ENCODE results near the gene KRTAP5-5. TPM values are rescaled to one million over a fixed set of nuclear protein-coding genes. Genes with fewer than 3 reads are reported as not detected.
"Not testable (repeated sequence)": the region's sequence is repeated elsewhere in the genome, so short reads cannot be mapped to it uniquely, and the experiment has no call there.

The KRTAP5-5 gene
- total RNA-seq, 2 experiments from 2014 or later = not detected

- H3K9me3 Mint-ChIP-seq (ENCODE audit: low read depth) = no peaks in the 10 kb centered on the region
- peaks cover 83% of the 10 kb centered on the region for H3K27me3 Mint-ChIP-seq
- CTCF ChIA-PET = interaction anchor here (0.7 to 1.3 kb wide), 2 partner anchors 23 to 29 kb away, joined by 3 to 4 read pairs; no protein-coding TSS in a partner anchor
These were observed 31.6 kb upstream of the KRTAP5-5 start, which contains the start of gene KRTAP5-2 for GRCh38 chr11:1597994-1598380. Gene KRTAP5-2 (minus strand): TSS chr11:1598294. CDS start chr11:1598250, 44 bp downstream.

GRCh38 chr11:1598406-1598805, 31.2 kb upstream of the KRTAP5-5 start:
- H3K27ac Mint-ChIP-seq; DNase-seq; ATAC-seq; H3K9me3 Mint-ChIP-seq (ENCODE audit: low read depth); H3K36me3 Mint-ChIP-seq; H3K4me3 Mint-ChIP-seq; H3K4me1 Mint-ChIP-seq: not testable (repeated sequence)
- H3K27me3 Mint-ChIP-seq = peaks cover 83% of the 10 kb centered on the region
- CTCF ChIA-PET = interaction anchor here (0.7 to 1.3 kb wide), 2 partner anchors 24 to 29 kb away, joined by 3 to 4 read pairs; no protein-coding TSS in a partner anchor

More at GRCh38 chr11:1597994-1598380, 31.6 kb upstream of the KRTAP5-5 start, which contains the start of gene KRTAP5-2:
- H3K4me3 Mint-ChIP-seq = no peak within 1 kb of the TSS
- H3K36me3 Mint-ChIP-seq = no peaks in the 10 kb centered on the region
- ATAC-seq (no peak), DNase-seq (no peak)
- H3K4me1 Mint-ChIP-seq = peaks cover 2% of the 10 kb centered on the region
- H3K27ac Mint-ChIP-seq = no peak within 1 kb of the TSS

GRCh38 chr11:1598816-1599215, 30.8 kb upstream of the KRTAP5-5 start:
- H3K36me3 Mint-ChIP-seq = no peaks in the 10 kb centered on the region
- no peaks in the 10 kb centered on the region for H3K9me3 Mint-ChIP-seq (ENCODE audit: low read depth)
- ATAC-seq (no peak), DNase-seq (no peak)
- peaks cover 81% of the 10 kb centered on the region for H3K27me3 Mint-ChIP-seq
- CTCF ChIA-PET = interaction anchor here (1.3 kb wide), 1 partner anchor 24 kb away, joined by 4 read pairs; no protein-coding TSS in a partner anchor
- H3K27ac Mint-ChIP-seq = no peak overlapping the region
- H3K4me3 Mint-ChIP-seq = no peak overlapping the region
- H3K4me1 Mint-ChIP-seq = peaks cover 2% of the 10 kb centered on the region

GRCh38 chr11:1600626-1601025, 28.9 kb upstream of the KRTAP5-5 start:
- Mint-ChIP-seq H3K27me3 (peaks cover 66% of the 10 kb centered on the region), H3K4me3 (no peak overlapping the region), H3K9me3 (ENCODE audit: low read depth) (no peaks in the 10 kb centered on the region), H3K36me3 (no peaks in the 10 kb centered on the region), H3K4me1 (no peaks in the 10 kb centered on the region), H3K27ac (no peak overlapping the region)
- CTCF ChIA-PET = interaction anchor here (1.3 kb wide), 1 partner anchor 26 kb away, joined by 4 read pairs; no protein-coding TSS in a partner anchor
- ATAC-seq = no peak
- no peak for DNase-seq

GRCh38 chr11:1601663-1602062, 27.9 kb upstream of the KRTAP5-5 start:
- CTCF ChIA-PET; H3K27ac Mint-ChIP-seq; DNase-seq; H3K4me1 Mint-ChIP-seq; H3K36me3 Mint-ChIP-seq; H3K4me3 Mint-ChIP-seq; ATAC-seq; H3K9me3 Mint-ChIP-seq (ENCODE audit: low read depth): not testable (repeated sequence)
- peaks cover 61% of the 10 kb centered on the region for H3K27me3 Mint-ChIP-seq

- Mint-ChIP-seq H3K9me3 (ENCODE audit: low read depth) (no peaks in the 10 kb centered on the region), H3K4me3 (no peak overlapping the region), H3K27me3 (peaks cover 56% of the 10 kb centered on the region), H3K36me3 (no peaks in the 10 kb centered on the region), H3K4me1 (peaks cover 7% of the 10 kb centered on the region), H3K27ac (no peak overlapping the region)
- ATAC-seq = no peak
- CTCF ChIA-PET = interaction anchor here (0.7 kb wide), 1 partner anchor 29 kb away, joined by 3 read pairs; no protein-coding TSS in a partner anchor
- no peak for DNase-seq
These were observed 25.9 kb upstream of the KRTAP5-5 start for GRCh38 chr11:1603629-1604028.

- no peak for ATAC-seq
- H3K27ac Mint-ChIP-seq = no peak overlapping the region
- H3K36me3 Mint-ChIP-seq = no peaks in the 10 kb centered on the region
- DNase-seq = no peak
- peaks cover 52% of the 10 kb centered on the region for H3K27me3 Mint-ChIP-seq
- CTCF ChIA-PET = no interaction called here
- H3K4me3 Mint-ChIP-seq = no peak overlapping the region
- H3K4me1 Mint-ChIP-seq = peaks cover 7% of the 10 kb centered on the region
- H3K9me3 Mint-ChIP-seq (ENCODE audit: low read depth) = no peaks in the 10 kb centered on the region
These were observed 25.4 kb upstream of the KRTAP5-5 start for GRCh38 chr11:1604181-1604580.

GRCh38 chr11:1604711-1605110, 24.9 kb upstream of the KRTAP5-5 start:
- H3K9me3 Mint-ChIP-seq (ENCODE audit: low read depth) = no peaks in the 10 kb centered on the region
- no peaks in the 10 kb centered on the region for H3K36me3 Mint-ChIP-seq
- H3K4me1 Mint-ChIP-seq = peaks cover 7% of the 10 kb centered on the region
- DNase-seq (no peak), ATAC-seq (no peak)
- CTCF ChIA-PET = interaction anchor here (0.9 to 1.5 kb wide), 5 partner anchors 10 to 48 kb away, joined by 3 to 6 read pairs (median 4); no protein-coding TSS in a partner anchor
- no peak overlapping the region for H3K27ac Mint-ChIP-seq
- peaks cover 47% of the 10 kb centered on the region for H3K27me3 Mint-ChIP-seq
- H3K4me3 Mint-ChIP-seq = no peak overlapping the region

- peak overlapping the region; percentile 56 for H3K4me3 Mint-ChIP-seq
- ATAC-seq (peak; percentile 80), DNase-seq (peak; percentile 59)
- H3K36me3 Mint-ChIP-seq; H3K9me3 Mint-ChIP-seq (ENCODE audit: low read depth); H3K4me1 Mint-ChIP-seq: not testable (repeated sequence)
- CTCF ChIA-PET = interaction anchor here (0.9 to 1.5 kb wide), 6 partner anchors 9 to 47 kb away, joined by 3 to 6 read pairs (median 4); no protein-coding TSS in a partner anchor
- H3K27ac Mint-ChIP-seq = peak overlapping the region; percentile 55
- peaks cover 44% of the 10 kb centered on the region for H3K27me3 Mint-ChIP-seq
These were observed 23.7 kb upstream of the KRTAP5-5 start for GRCh38 chr11:1605923-1606322.

GRCh38 chr11:1607156-1607845, 22.3 kb upstream of the KRTAP5-5 start:
- not testable (repeated sequence) for H3K36me3 Mint-ChIP-seq; DNase-seq; ATAC-seq; H3K4me3 Mint-ChIP-seq; H3K9me3 Mint-ChIP-seq (ENCODE audit: low read depth); H3K27ac Mint-ChIP-seq; H3K4me1 Mint-ChIP-seq
- H3K27me3 Mint-ChIP-seq = peaks cover 32% of the 10 kb centered on the region
- CTCF ChIA-PET = interaction anchor here (1.5 kb wide), 1 partner anchor 12 kb away, joined by 8 read pairs; no protein-coding TSS in a partner anchor

GRCh38 chr11:1607901-1608300, 21.7 kb upstream of the KRTAP5-5 start:
- H3K27me3 Mint-ChIP-seq = peaks cover 28% of the 10 kb centered on the region
- not testable (repeated sequence) for ATAC-seq; H3K36me3 Mint-ChIP-seq; H3K9me3 Mint-ChIP-seq (ENCODE audit: low read depth); DNase-seq; H3K4me1 Mint-ChIP-seq; H3K27ac Mint-ChIP-seq; H3K4me3 Mint-ChIP-seq
- CTCF ChIA-PET = interaction anchor here (1.5 kb wide), 1 partner anchor 13 kb away, joined by 8 read pairs; no protein-coding TSS in a partner anchor

GRCh38 chr11:1608363-1608762, 21.2 kb upstream of the KRTAP5-5 start, which contains the start of gene KRTAP5-3:
Gene KRTAP5-3 (minus strand): TSS chr11:1608463. CDS start chr11:1608385, 78 bp downstream.
- H3K4me3 Mint-ChIP-seq = no peak within 1 kb of the TSS
- H3K36me3 Mint-ChIP-seq = no peaks in the 10 kb centered on the region
- CTCF ChIA-PET = interaction anchor here (1.5 kb wide), 1 partner anchor 13 kb away, joined by 8 read pairs; no protein-coding TSS in a partner anchor
- H3K27ac Mint-ChIP-seq = no peak within 1 kb of the TSS
- H3K4me1 Mint-ChIP-seq = peaks cover 7% of the 10 kb centered on the region
- DNase-seq = no peak
- H3K9me3 Mint-ChIP-seq (ENCODE audit: low read depth) = no peaks in the 10 kb centered on the region
- ATAC-seq = no peak
- H3K27me3 Mint-ChIP-seq = peaks cover 24% of the 10 kb centered on the region

- peaks cover 19% of the 10 kb centered on the region for H3K27me3 Mint-ChIP-seq
- no peak overlapping the region for H3K4me3 Mint-ChIP-seq
- H3K4me1 Mint-ChIP-seq = peaks cover 5% of the 10 kb centered on the region
- no peak for DNase-seq
- no peaks in the 10 kb centered on the region for H3K9me3 Mint-ChIP-seq (ENCODE audit: low read depth)
- CTCF ChIA-PET = interaction anchor here (1.9 to 2.2 kb wide), 2 partner anchors 12 to 23 kb away, joined by 7 read pairs; no protein-coding TSS in a partner anchor
- no peak for ATAC-seq
- no peak overlapping the region for H3K27ac Mint-ChIP-seq
- H3K36me3 Mint-ChIP-seq = no peaks in the 10 kb centered on the region
These were observed 11.3 kb upstream of the KRTAP5-5 start for GRCh38 chr11:1618231-1618630.
